Neural progenitor cell (in vitro differentiated cells): Measurements from ENCODE around the gene PRAF2. TPM values are rescaled to one million over a fixed set of nuclear protein-coding genes. Genes with fewer than 3 reads are reported as not detected.

Source experiments
- DNase-seq: peaks from one replicate; pipeline ENCODE4 v3.0.0-alpha.2; 2016; ENCODE audit warnings: low spot score
- H2AFZ ChIP-seq: fragments of 200-600 bp; sonication (generic); replicated peaks from 2 replicates; pipeline ENCODE4 v1.6.1; 2016; ENCODE audit warnings: antibody characterized with exemption
- H3F3A ChIP-seq: fragments of 200-600 bp; sonication (generic); 2 replicates; pipeline ENCODE4 v1.6.1; 2016; ENCODE audit warnings: antibody characterized with exemption, low read depth
- H3K27ac ChIP-seq: fragments of 200-600 bp; sonication (generic); 2 replicates; pipeline ENCODE4 v1.5.1; 2016; ENCODE audit warnings: mild to moderate bottlenecking
- H3K27me3 ChIP-seq: fragments of 200-600 bp; sonication (generic); 2 replicates; pipeline ENCODE4 v1.6.1; 2016; ENCODE audit warnings: mild to moderate bottlenecking, moderate library complexity
- H3K36me3 ChIP-seq: fragments of 200-600 bp; sonication (generic); 2 replicates; pipeline ENCODE4 v1.5.1; 2016
- H3K4me1 ChIP-seq: fragments of 200-600 bp; sonication (generic); 2 replicates; pipeline ENCODE4 v1.6.1; 2016; ENCODE audit warnings: mixed run types
- H3K4me2 ChIP-seq: fragments of 200-600 bp; sonication (generic); 2 replicates; pipeline ENCODE4 v1.6.1; 2016
- H3K4me3 ChIP-seq: fragments of 200-600 bp; sonication (generic); 2 replicates; pipeline ENCODE4 v1.5.1; 2016
- H3K79me2 ChIP-seq: fragments of 200-600 bp; sonication (generic); 2 replicates; pipeline ENCODE4 v1.6.1; 2016; ENCODE audit warnings: low read depth
- H3K9ac ChIP-seq: fragments of 200-600 bp; sonication (generic); 2 replicates; pipeline ENCODE4 v1.6.1; 2016
- H3K9me3 ChIP-seq: fragments of 200-600 bp; sonication (generic); 2 replicates; pipeline ENCODE4 v1.5.1; 2016; ENCODE audit warnings: low read depth
- H4K20me1 ChIP-seq: fragments of 200-600 bp; sonication (generic); 2 replicates; pipeline ENCODE4 v1.6.1; 2016; ENCODE audit warnings: low read depth
- H3K27ac Mint-ChIP-seq: 3 replicates; pipeline ENCODE4 v1.8.0; 2021; ENCODE audit warnings: mixed read lengths
- H3K27me3 Mint-ChIP-seq: 2 replicates; pipeline ENCODE4 v1.8.0; 2022; ENCODE audit warnings: low read depth, mild to moderate bottlenecking, inconsistent platforms, moderate library complexity, mixed read lengths; ENCODE audit not compliant: insufficient read depth
- H3K36me3 Mint-ChIP-seq: 3 replicates; pipeline ENCODE4 v1.8.0; 2021; ENCODE audit warnings: mixed read lengths
- H3K4me1 Mint-ChIP-seq: 3 replicates; pipeline ENCODE4 v1.8.0; 2021; ENCODE audit warnings: mixed read lengths
- H3K4me3 Mint-ChIP-seq: 3 replicates; pipeline ENCODE4 v1.8.0; 2021; ENCODE audit warnings: mild to moderate bottlenecking, moderate library complexity, mixed read lengths
- H3K9me3 Mint-ChIP-seq: 3 replicates; pipeline ENCODE4 v1.8.0; 2020; ENCODE audit warnings: mixed read lengths
- EZH2 ChIP-seq: fragments of 200-600 bp; sonication (generic); IDR thresholded peaks from 2 replicates; pipeline ENCODE4 v1.6.1; 2017; ENCODE audit warnings: antibody characterized with exemption, mild to moderate bottlenecking, moderate library complexity
- EZH2phosphoT487 ChIP-seq: fragments of 200-600 bp; sonication (generic); IDR thresholded peaks from 2 replicates; pipeline ENCODE4 v1.6.1; 2017; ENCODE audit warnings: antibody characterized with exemption
- total RNA-seq: library from RNA; depleted of rRNA; stranded (reverse); fragments of >200 nt; gene quantifications from 2 replicates; pipeline ENCODE4 v1.2.3, GENCODE V29; 2015; ENCODE audit warnings: low replicate concordance
- TF ChIP-seq, protein P1 (sequence below): fragments of 200-600 bp; sonication (generic); IDR thresholded peaks from 2 replicates; pipeline ENCODE4 v1.5.1; 2017; ENCODE audit warnings: antibody characterized with exemption, mild to moderate bottlenecking

Gene PRAF2
- total RNA-seq, 1 donor from 2014 or later: 0.30 TPM

DNA sequence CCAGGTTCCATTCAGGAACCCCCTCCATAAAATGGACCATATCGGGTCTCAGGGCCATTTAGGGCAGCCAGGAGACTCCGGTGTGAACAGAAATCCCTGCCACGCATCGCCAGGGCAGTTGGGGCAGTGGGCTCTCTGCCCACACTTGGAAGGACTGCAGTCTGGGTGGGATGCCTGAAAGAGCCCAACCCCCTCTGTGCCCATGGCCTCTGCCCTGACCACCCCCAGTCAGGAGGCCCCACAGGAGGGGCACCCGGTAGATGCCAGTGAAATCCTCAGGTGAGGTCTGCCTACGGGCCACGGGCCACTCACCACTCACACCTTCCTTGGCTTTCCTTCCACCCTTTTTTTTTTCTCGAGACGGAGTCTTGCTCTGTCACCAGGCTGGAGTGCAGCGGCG, 4.8 kb downstream of the PRAF2 start:
- no peaks in the 10 kb centered on the region for H3K36me3 Mint-ChIP-seq
- no peak overlapping the region for H3K4me3 Mint-ChIP-seq
- H3K36me3 ChIP-seq: no peaks in the 10 kb centered on the region
- H3K4me3 ChIP-seq: no peak overlapping the region
- H3K79me2 ChIP-seq: no peaks in the 10 kb centered on the region
- peaks cover 23% of the 10 kb centered on the region for H3K9me3 Mint-ChIP-seq
- DNase-seq: no peak
- no peak for TF ChIP-seq EZH2
- no peak for TF ChIP-seq EZH2phosphoT487
- TF ChIP-seq, protein P1, sequence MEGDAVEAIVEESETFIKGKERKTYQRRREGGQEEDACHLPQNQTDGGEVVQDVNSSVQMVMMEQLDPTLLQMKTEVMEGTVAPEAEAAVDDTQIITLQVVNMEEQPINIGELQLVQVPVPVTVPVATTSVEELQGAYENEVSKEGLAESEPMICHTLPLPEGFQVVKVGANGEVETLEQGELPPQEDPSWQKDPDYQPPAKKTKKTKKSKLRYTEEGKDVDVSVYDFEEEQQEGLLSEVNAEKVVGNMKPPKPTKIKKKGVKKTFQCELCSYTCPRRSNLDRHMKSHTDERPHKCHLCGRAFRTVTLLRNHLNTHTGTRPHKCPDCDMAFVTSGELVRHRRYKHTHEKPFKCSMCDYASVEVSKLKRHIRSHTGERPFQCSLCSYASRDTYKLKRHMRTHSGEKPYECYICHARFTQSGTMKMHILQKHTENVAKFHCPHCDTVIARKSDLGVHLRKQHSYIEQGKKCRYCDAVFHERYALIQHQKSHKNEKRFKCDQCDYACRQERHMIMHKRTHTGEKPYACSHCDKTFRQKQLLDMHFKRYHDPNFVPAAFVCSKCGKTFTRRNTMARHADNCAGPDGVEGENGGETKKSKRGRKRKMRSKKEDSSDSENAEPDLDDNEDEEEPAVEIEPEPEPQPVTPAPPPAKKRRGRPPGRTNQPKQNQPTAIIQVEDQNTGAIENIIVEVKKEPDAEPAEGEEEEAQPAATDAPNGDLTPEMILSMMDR: no peak
- no peak overlapping the region for H2AFZ ChIP-seq
- no peaks in the 10 kb centered on the region for H3K4me1 ChIP-seq
- no peak overlapping the region for H3K27ac Mint-ChIP-seq
- H3F3A ChIP-seq: no peaks in the 10 kb centered on the region
- H3K9ac ChIP-seq: no peak overlapping the region
- H3K4me1 Mint-ChIP-seq: peaks cover 8% of the 10 kb centered on the region
- H3K27ac ChIP-seq: no peak overlapping the region
- H3K27me3 Mint-ChIP-seq: peaks cover 11% of the 10 kb centered on the region
- no peak overlapping the region for H3K4me2 ChIP-seq
- no peaks in the 10 kb centered on the region for H3K27me3 ChIP-seq
- H3K9me3 ChIP-seq: no peaks in the 10 kb centered on the region
- H4K20me1 ChIP-seq: no peaks in the 10 kb centered on the region

DNA sequence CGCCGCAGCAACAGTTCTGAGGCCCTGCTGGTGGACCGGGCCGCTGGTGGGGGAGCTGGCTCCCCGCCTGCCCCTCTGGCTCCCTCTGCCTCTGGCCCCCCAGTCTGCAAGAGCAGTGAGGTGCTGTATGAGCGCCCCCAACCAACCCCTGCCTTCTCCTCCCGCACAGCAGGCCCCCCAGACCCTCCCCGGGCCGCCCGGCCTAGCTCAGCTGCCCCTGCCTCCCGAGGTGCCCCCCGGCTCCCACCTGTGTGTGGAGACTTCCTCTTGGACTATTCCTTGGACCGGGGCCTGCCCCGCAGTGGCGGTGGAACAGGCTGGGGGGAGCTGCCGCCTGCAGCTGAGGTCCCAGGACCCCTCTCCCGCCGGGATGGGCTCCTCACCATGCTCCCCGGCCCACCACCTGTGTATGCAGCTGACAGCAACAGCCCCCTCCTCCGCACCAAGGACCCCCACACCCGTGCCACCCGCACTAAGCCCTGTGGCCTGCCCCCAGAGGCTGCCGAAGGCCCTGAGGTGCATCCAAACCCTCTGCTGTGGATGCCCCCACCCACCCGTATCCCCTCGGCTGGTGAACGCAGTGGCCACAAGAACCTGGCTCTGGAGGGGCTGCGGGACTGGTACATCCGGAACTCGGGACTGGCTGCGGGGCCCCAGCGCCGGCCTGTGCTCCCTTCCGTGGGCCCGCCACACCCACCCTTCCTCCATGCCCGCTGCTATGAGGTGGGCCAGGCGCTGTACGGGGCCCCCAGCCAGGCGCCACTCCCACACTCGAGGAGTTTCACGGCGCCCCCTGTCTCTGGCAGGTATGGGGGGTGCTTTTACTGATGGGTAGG, 6.3 kb downstream of the PRAF2 start:
- Histone ChIP-seq H3K27ac (no peak overlapping the region), H3K4me2 (no peak overlapping the region), H3K9ac (no peak overlapping the region), H3K79me2 (no peaks in the 10 kb centered on the region), H2AFZ (no peak overlapping the region), H3K36me3 (no peaks in the 10 kb centered on the region), H4K20me1 (no peaks in the 10 kb centered on the region), H3F3A (no peaks in the 10 kb centered on the region), H3K27me3 (no peaks in the 10 kb centered on the region), H3K9me3 (no peaks in the 10 kb centered on the region), H3K4me3 (no peak overlapping the region), H3K4me1 (no peaks in the 10 kb centered on the region)
- TF ChIP-seq EZH2phosphoT487 (no peak), EZH2 (no peak)
- TF ChIP-seq, protein P1: no peak
- Mint-ChIP-seq H3K4me1 (peaks cover 2% of the 10 kb centered on the region), H3K36me3 (no peaks in the 10 kb centered on the region), H3K27me3 (peaks cover 11% of the 10 kb centered on the region), H3K4me3 (no peak overlapping the region), H3K9me3 (peaks cover 17% of the 10 kb centered on the region), H3K27ac (no peak overlapping the region)
- DNase-seq: no peak

DNA sequence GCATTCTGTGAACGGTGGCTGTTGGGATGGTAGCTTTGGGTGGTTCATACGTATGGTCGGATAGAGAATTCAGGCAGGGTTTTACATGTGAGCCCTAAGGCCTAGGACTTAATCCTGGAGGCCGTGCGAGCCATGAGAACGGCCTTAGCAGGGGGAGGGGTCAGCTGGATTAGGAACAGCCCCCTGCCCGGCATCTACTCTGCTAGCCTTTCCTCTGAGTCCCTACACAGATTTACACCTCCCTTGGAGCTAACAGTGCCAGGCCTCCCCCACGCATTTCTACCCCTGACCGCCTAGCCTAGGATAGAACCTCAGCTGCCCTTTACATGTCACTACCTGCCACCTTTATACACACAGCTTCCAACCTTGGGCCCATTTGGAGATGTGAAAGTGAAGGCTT, 7.1 kb downstream of the PRAF2 start:
- peaks cover 4% of the 10 kb centered on the region for H3K36me3 Mint-ChIP-seq
- Histone ChIP-seq H3K9ac (no peak overlapping the region), H3K4me1 (no peaks in the 10 kb centered on the region), H3K27ac (no peak overlapping the region), H2AFZ (no peak overlapping the region), H3K36me3 (no peaks in the 10 kb centered on the region), H3K9me3 (no peaks in the 10 kb centered on the region), H3K79me2 (no peaks in the 10 kb centered on the region), H4K20me1 (no peaks in the 10 kb centered on the region), H3F3A (no peaks in the 10 kb centered on the region), H3K4me3 (no peak overlapping the region), H3K27me3 (no peaks in the 10 kb centered on the region), H3K4me2 (no peak overlapping the region)
- peaks cover 11% of the 10 kb centered on the region for H3K27me3 Mint-ChIP-seq
- TF ChIP-seq EZH2 (no peak), EZH2phosphoT487 (no peak)
- TF ChIP-seq, protein P1: no peak
- peak; percentile 24 for DNase-seq
- no peak overlapping the region for H3K4me3 Mint-ChIP-seq
- H3K4me1 Mint-ChIP-seq: no peaks in the 10 kb centered on the region
- H3K27ac Mint-ChIP-seq: no peak overlapping the region
- H3K9me3 Mint-ChIP-seq: peaks cover 17% of the 10 kb centered on the region
